Activated CD8-positive, alpha-beta memory T cell treated with anti-CD3 and anti-CD28 coated beads, Interleukin-2, amount 50 U/mL, for 4 hours (primary cell): ENCODE data around the gene TRABD.
"Not testable (repeated sequence)": the region's sequence is repeated elsewhere in the genome, so short reads cannot be mapped to it uniquely, and the experiment has no call there.

Experiments
- DNase-seq: peaks from one replicate; pipeline ENCODE4 v3.0.0-alpha.2; 2020

The TRABD gene

DNA sequence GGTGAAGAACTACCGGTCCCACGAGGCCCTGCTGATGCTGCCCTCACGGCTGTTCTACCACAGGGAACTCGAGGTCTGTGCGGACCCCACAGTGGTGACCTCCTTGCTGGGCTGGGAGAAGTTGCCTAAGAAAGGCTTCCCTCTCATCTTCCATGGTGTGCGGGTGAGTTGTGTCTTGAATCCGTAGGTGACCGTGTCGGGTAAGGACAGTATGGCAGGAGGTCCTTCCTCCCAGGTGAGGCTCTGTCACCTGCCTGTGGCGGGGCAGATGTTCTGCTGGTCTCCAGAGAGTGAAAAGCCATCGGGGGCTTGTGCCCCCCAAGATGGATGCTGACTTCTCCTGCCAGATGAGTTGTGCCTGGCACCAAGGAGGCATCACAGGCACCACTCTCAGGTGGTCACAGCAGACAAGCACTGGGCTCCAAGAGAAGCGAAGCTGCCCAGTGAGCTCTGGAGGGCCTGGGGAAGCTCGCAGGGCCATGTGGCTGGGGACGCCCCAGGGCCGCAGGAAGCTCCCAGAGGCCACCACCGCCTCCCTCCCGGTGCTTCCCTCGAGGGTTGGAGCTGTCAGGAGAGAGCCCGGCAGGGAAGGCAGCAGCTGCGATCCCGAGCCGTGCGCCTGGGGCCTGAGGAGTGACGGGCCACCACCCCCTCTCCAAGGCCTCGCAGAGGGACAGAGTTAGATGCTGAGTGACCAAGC, 32.5 kb upstream of the TRABD start:
- no peak for DNase-seq

GRCh38 chr22:50153756-50154140, 32.0 kb upstream of the TRABD start:
- DNase-seq: no peak

GRCh38 chr22:50157709-50158375, 27.9 kb upstream of the TRABD start:
- DNase-seq: no peak

DNA sequence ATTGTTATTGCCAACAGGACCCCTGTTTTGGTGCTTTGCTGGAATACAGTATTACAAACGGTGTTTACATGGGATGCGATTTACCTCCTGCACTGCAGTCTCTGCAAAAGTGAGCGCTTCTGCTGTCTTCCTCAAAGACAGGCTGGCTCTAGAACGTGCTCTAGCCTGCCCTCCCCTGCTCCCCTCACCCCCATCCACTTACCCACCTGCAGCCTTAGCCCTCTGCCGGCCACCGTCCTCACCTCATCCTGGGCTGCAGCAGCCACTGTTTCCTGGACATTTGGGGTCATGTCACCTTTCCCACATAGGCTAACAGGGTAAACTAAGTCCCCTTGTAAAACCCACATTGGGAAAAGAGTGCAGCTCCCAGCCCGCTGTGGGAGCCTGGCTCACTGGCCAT, 24.8 kb upstream of the TRABD start:
- no peak for DNase-seq

GRCh38 chr22:50161508-50162390, 24.0 kb upstream of the TRABD start:
- no peak for DNase-seq

- no peak for DNase-seq
Measured at GRCh38 chr22:50162391-50162956, 23.2 kb upstream of the TRABD start.

DNA sequence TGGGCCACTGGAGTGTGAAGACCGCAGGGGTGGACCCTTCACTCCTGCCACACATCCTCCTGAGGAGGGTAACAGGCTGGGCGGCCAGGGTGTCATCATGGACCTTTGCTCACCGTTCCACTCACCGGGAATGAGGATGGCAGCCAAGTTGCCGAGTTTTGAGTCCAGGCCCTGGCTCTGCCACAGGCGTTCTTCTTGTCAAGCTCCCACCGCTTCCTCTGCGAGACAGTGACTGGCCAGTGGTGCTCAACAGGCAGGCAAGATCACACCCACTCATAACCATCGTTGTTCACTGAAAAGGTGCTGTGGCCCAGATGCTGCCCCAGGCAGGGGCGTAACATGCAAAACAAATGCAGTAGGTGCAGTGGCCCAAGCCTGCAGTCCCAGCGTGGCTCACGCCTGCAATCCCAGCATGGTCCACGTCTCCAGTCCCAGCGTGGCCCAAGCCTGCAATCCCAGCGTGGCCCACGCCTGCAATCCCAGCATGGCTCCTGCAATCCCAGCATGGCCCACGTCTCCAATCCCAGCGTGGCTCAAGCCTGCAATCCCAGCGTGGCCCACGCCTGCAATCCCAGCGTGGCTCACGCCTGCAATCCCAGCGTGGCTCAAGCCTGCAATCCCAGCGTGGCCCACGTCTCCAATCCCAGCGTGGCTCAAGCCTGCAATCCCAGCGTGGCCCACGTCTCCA, 20.1 kb upstream of the TRABD start:
- no peak for DNase-seq

GRCh38 chr22:50167689-50168489, 17.8 kb upstream of the TRABD start:
- no peak for DNase-seq

- not testable (repeated sequence) for DNase-seq
Measured at GRCh38 chr22:50168490-50169180, 17.1 kb upstream of the TRABD start.

DNA sequence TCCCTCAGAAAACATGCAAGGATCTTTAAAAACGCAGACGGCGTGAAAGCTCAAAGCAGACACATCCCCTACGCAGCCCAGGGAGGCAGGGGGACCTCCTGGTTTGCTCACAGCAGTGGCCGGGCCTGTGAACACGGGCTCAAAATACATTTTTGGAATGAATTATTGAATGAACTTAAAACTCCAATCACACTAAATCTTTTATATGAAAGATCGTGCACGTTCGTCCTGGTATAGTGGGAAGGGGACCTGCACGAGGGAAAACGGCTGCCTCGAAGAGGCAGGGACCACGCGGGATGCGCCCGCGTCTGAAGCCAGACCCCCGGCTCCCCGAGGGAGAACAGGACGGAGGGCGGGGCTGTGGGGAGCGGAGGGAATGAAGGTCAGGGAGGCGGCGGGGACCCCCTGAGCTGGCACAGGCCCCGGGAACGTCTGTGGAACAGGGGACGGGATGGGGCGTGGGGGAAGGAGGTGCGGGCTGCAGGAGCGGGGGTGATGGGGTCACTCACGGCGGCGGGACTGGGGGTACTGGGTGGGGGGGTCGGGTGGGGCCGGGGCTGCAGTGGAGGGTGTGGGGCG, 16.4 kb upstream of the TRABD start:
- no peak for DNase-seq

DNA sequence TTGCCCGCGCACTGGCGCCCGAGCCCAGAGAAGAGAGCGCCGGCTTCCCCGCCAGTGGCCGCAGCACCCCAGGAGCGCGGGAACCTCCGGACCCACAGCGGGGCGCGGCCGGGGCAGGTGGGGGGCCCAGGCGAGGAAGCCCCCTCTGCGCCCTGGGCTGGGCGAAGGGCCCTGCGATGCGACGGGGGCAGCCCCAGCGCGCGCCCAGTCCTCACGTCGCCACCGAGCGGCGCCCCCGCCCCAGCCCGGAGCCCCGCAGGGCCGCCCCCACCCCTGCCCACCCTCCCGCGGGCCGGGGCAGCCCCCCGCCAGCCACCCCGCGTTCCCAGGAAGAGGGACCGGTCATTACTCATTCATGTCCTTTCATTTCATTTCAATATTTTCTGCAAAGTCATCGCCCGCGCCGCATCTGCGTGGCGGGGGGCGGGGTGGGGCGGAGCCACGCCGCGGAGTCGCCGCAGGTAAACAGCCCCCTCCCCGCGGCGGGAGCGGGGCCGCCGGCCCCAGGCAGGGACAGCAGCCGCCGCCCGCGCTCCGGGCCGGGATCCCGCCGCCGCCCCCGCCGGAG, 15.9 kb upstream of the TRABD start:
- peak; percentile 53 for DNase-seq

DNA sequence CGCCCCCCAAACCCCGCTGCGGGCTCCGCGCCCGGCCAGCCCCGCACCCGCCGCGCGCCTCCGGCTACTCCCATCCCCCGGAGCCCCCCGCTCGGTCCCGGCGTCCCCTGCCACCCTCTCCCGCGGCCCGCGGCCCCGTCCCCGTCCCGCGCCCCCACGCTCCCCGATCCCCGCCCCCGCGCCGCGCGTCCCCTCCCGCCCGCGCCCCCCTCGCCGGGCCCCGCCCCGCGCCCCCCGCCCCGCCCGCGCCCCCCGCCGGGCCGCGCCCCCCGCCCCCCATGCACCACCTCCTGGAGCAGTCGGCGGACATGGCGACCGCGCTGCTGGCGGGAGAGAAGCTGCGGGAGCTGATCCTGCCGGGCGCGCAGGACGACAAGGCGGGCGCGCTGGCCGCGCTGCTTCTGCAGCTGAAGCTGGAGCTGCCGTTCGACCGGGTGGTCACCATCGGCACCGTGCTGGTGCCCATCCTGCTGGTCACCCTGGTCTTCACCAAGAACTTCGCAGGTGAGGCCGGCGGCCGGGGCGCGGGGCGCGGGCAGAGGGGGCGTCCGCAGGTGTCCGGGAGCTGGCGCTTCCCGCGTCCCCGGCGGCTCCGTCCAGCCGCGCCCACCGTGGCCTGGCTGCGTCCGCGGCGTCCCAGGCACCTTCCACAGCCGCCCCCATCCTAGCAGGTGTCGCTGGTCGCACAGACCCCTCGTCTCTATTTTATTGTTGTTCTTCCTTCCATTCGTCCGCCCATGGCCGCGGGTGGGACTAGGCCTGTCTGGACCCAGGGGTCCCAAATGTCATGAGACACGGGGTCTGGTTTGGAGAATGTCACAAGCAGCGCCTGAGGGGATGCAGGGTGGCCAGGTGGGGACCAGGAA, 15.0 kb upstream of the TRABD start, which contains the start of gene PANX2:
PANX2 (plus strand) TSS at position 279 of the 866 bp plus-strand sequence; CDS start at position 279, 0 bp downstream.
- DNase-seq: no peak

DNA sequence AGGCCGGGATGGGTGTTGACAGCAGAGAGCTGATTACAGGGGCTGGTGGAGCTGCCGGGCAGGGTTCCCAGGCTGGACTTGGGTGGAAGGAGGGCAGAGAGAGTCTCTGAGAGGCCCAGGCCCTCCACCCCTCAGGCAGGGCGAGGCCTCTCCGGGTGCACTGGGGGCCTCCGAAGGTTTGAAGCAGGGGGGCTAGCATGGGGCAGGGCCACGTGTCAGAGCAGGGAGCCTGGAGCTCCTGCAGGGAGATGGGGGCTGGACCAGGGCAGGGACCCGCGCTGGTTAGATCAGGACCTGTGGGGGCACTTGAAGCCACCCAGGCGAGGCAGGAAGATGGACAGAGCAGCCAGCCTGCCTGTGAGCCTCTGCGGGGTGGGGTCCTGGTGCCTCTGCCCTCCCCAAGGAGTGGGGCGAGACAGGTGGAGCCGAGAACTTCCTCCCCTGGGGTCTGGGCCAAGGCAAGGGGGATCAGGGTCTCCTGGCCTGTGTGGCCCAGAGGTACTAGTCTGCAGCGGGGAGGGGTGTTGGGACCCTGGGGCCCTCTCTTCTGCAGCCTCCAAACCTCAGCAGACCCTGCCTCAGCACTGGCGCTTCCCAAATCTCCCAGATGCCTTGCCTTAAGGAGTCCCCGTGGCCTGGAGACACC, 14.3 kb upstream of the TRABD start:
- no peak for DNase-seq

DNA sequence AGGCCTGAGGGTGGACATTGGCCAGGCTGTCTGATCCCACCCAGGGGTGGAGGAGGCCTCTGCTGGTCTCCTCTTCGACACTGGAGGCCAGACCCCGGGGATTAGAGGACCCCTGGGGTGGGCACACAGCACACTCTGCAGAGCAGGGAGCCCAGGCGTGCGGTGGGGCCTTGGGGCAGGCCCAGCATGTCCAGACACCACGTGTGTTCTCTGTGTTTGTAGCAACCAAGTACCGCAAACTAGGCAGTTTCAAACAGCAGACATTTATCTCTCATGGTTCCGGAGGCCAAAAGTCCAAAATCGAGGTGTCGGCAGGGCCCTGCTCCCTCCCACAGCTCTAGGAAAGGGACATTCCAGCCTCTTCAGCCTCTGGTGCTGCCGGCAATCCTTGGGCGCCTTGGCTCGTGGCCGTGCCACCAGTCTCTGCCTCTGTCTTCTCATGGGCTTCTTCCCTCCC, 13.7 kb upstream of the TRABD start:
- no peak for DNase-seq

DNA sequence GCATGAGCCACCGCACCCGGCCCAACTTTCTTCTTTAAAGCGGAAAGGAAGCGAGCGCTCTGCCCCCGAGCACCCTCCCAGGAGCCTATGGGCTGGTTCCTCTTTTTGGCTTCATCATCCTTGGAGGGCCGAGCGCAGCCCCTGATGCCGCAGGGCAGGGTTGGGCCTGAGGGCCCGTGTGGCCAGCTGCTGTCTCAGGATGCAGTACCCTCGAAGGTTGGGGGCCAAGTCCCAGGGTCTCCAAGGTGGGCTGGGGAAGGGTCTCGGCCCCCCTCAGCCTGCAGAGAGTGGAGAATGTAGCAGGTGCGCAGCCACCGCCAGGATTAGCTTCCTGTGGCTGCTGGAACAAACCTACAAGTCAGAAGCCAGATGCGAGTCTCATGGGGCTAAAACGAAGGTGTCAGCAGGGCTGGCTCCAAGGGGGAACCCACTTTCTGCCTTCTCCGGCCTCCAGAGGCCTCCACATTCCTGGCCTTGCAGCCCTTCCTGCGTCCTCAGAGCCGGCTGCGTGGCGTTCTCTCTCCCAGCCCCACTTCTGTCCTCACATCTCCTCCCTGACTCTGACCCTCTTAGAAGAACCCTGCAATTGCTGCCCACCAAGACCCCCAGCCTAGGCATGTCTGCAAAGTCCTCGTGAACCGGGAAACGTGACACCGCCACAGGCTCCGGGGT, 12.3 kb upstream of the TRABD start:
- no peak for DNase-seq

DNA sequence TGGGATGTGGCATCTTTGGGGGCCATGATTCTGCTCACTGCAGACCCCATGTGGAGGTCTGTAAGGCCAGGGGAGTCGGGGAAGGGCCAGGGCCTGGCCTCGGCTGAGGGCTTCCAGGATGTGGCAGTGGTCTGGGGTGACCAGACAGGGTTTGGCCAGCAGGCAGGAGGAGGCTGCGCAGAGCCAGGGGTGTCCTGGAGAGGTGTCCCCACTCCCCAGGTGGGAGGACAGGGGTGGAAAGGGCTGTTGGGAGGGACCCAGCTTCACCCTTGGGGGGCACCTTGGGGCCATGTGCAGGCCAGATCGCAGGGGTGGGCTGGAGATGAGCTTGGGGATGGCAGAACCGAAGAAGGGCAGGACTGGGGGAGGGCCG, 11.7 kb upstream of the TRABD start:
- DNase-seq: no peak

DNA sequence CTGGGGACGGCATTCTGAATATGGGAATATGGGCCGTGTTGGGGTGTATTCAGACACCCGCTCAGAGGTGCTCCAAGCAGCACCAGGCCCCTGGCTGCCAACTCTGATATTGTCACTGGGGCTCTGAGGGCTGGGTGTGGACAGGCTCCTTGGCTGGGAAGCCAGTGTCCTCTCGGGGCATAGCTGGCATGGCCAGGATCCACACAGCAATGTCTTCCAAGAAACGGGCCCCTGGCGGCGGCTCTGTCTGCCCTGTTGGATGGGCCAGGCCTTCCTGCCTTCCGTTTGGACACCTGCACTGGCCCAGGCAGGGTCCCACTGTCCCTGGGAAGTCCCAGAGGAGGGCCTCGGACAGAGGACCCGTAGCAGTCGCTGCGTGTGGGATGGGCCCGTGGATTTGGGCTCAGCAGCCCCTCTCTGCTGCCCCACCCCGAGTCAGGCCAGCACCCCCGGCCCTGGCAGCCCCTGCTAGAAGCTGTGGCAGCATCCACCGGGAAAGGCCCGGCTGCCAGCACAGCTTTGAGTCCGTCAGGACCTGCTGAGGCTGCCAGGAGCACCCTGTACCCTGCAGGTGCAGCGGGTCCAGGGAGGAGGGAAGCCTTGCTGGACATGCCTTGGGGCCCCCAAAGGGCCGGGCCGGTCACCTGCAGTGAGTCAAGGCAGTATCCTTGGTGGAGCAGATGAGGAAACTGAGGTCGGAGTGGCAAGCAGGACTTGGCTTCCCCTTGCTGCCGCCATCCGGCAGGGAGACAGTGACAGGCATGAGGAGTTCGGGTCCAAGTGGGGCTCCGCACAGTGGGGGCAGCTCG, 11.1 kb upstream of the TRABD start:
- no peak for DNase-seq

DNA sequence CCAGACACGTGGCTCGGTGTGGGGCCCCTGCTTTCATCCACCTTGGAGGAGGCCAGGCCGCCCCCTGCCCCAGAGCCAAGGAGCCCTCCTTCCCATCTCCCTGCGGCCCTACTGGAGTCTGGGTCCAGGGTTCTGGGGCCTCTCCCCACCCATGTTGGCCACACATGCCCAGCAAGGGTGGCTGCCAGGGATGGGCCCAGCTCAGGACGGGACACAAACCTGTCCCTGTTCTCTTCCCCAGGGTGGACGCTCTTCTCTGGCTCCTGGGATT, 10.6 kb upstream of the TRABD start:
- no peak for DNase-seq
